ENCODE measurements around the gene FER.

GRCh38 chr5:108798513-108799265 is 51.0 kb downstream of the FER start:
- TF ChIP-seq CTCF (IDR thresholded peaks at IDR 0.05 in 4 of 5, conservative IDR thresholded peaks at IDR 0.05 in 1 of 5) (no peak), POLR2A (IDR thresholded peaks at IDR 0.05) (no peak)

All from gastrocnemius medialis (tissue), 4 donors.